Tibial nerve (tissue), 4 donors: ENCODE data around the gene SYNPO2. TPM values are rescaled to one million over a fixed set of nuclear protein-coding genes. Genes with fewer than 3 reads are reported as not detected.

ENCODE experiments used
- DNase-seq, 2 donors: peaks; one replicate each; pipeline ENCODE4 v3.0.0-alpha.2; 2019; ENCODE audit warnings: low spot score in 2 of 2
- H3K27ac ChIP-seq, 4 donors: fragments of 200-600 bp; sonication (generic) in 3 of 4; one replicate each; pipeline ENCODE4 v1.5.1; 2017 to 2019; ENCODE audit warnings: mild to moderate bottlenecking in 1 of 4
- H3K27me3 ChIP-seq, 2 donors: fragments of 200-600 bp; sonication (generic) in 1 of 2; one replicate each; pipeline versions ENCODE4 v1.5.1 to v1.6.0; 2017 to 2019
- H3K36me3 ChIP-seq, 3 donors: fragments of 200-600 bp; sonication (generic); one replicate each; pipeline ENCODE4 v1.5.1; 2018 to 2019
- H3K4me1 ChIP-seq, 4 donors: fragments of 200-600 bp; sonication (generic) in 3 of 4; one replicate each; pipeline ENCODE4 v1.5.1; 2017 to 2019
- H3K4me3 ChIP-seq, 4 donors: fragments of 200-600 bp; sonication (generic) in 3 of 4; one replicate each; pipeline ENCODE4 v1.5.1; 2017 to 2019; ENCODE audit warnings: mild to moderate bottlenecking in 1 of 4, moderate library complexity in 1 of 4
- H3K9me3 ChIP-seq, 4 donors: fragments of 200-600 bp; sonication (generic) in 3 of 4; one replicate each; pipeline ENCODE4 v1.5.1; 2017 to 2019
- CTCF ChIP-seq, 5 experiments: fragments of 200-600 bp in 3 of 5; fragments of 450-650 bp in 2 of 5; sonication (generic) in 3 of 5; IDR thresholded peaks; one replicate each; pipeline ENCODE4 v1.5.1; 2016 to 2019; ENCODE audit warnings: antibody characterized with exemption in 5 of 5, mild to moderate bottlenecking in 3 of 5, moderate library complexity in 2 of 5
- EP300 ChIP-seq, 2 donors: sonication (generic); formaldehyde crosslinking; IDR thresholded peaks; one replicate each; pipeline ENCODE4 v1.6.1; 2017; ENCODE audit warnings: antibody characterized with exemption in 2 of 2, mild to moderate bottlenecking in 1 of 2
- POLR2A ChIP-seq, 2 donors: fragments of 450-650 bp; IDR thresholded peaks; one replicate each; pipeline ENCODE4 v1.6.1; 2017; ENCODE audit warnings: antibody characterized with exemption in 2 of 2, mild to moderate bottlenecking in 2 of 2, moderate library complexity in 2 of 2
- WGBS, 2 donors: methylation state at CpG; one replicate each; pipeline ENCODE4 v1.1.5; 2018; 5-methylcytosine and 5-hydroxymethylcytosine counted together
- total RNA-seq, 4 donors: library from RNA; depleted of rRNA; stranded (reverse); fragments of >200 nt; gene quantifications; one replicate each; pipeline ENCODE4 v1.1.0, GENCODE V29; 2016

Gene SYNPO2
- total RNA-seq, 4 donors from 2014 or later, result 118 to 177 (median 138) TPM

GRCh38 chr4:119029847-119030535, 141.3 kb downstream of the SYNPO2 start:
- H3K36me3 ChIP-seq, result peaks cover 0 to 27% (median 0%) of the 10 kb centered on the region in 3 donors
- peaks cover 0 to 44% (median 6%) of the 10 kb centered on the region in 4 donors for H3K4me1 ChIP-seq
- no peaks in the 10 kb centered on the region for H3K9me3 ChIP-seq
- H3K27me3 ChIP-seq, result no peaks in the 10 kb centered on the region
- TF ChIP-seq EP300 (IDR thresholded peaks at IDR 0.05) (no peak), CTCF (IDR thresholded peaks at IDR 0.05) (no peak), POLR2A (IDR thresholded peaks at IDR 0.05) (no peak)
- peak overlapping the region in 1 of 4 donors; percentile 50 for H3K4me3 ChIP-seq
- H3K27ac ChIP-seq, result peak overlapping the region in 2 of 4 donors; percentile 71 to 88
- DNase-seq, result no peak
- 89 to 91% methylated on average over 18 of the region's 18 CpGs for WGBS, 2 donors

GRCh38 chr4:119030536-119030890, 141.9 kb downstream of the SYNPO2 start:
- no peak for DNase-seq
- Histone ChIP-seq H3K27ac (peak overlapping the region in 3 of 4 donors; percentile 12 to 53 (median 28)), H3K4me1 (peaks cover 0 to 39% (median 6%) of the 10 kb centered on the region in 4 donors), H3K36me3 (peaks cover 0 to 27% (median 0%) of the 10 kb centered on the region in 3 donors), H3K4me3 (peak overlapping the region in 1 of 4 donors; percentile 50), H3K9me3 (no peaks in the 10 kb centered on the region), H3K27me3 (no peaks in the 10 kb centered on the region)
- TF ChIP-seq POLR2A (IDR thresholded peaks at IDR 0.05) (no peak), EP300 (IDR thresholded peaks at IDR 0.05) (no peak), CTCF (IDR thresholded peaks at IDR 0.05) (no peak)
- 86% methylated on average over 12 of the region's 12 CpGs for WGBS, 2 donors

GRCh38 chr4:119031218-119031617, 142.6 kb downstream of the SYNPO2 start:
- 91 to 92% methylated on average over 11 of the region's 11 CpGs for WGBS, 2 donors
- no peak for DNase-seq
- Histone ChIP-seq H3K4me3 (peak overlapping the region in 2 of 4 donors; percentile 4 to 50), H3K9me3 (no peaks in the 10 kb centered on the region), H3K36me3 (peaks cover 0 to 27% (median 0%) of the 10 kb centered on the region in 3 donors), H3K27ac (peak overlapping the region in 2 of 4 donors; percentile 12 to 53), H3K4me1 (peaks cover 0 to 40% (median 6%) of the 10 kb centered on the region in 4 donors), H3K27me3 (no peaks in the 10 kb centered on the region)
- no peak for TF ChIP-seq CTCF (IDR thresholded peaks at IDR 0.05)
- TF ChIP-seq EP300 (IDR thresholded peaks at IDR 0.05), result no peak

GRCh38 chr4:119032921-119033685, 144.4 kb downstream of the SYNPO2 start:
- peak overlapping the region in 2 of 4 donors; percentile 80 to 89 for H3K27ac ChIP-seq
- DNase-seq, result no peak
- WGBS, 2 donors, result 62 to 68% methylated on average over 6 of the region's 6 CpGs
- H3K4me1 ChIP-seq, result peaks cover 0 to 44% (median 13%) of the 10 kb centered on the region in 4 donors
- no peaks in the 10 kb centered on the region for H3K9me3 ChIP-seq
- peaks cover 0 to 27% (median 0%) of the 10 kb centered on the region in 3 donors for H3K36me3 ChIP-seq
- no peak overlapping the region for H3K4me3 ChIP-seq
- no peak for TF ChIP-seq POLR2A (IDR thresholded peaks at IDR 0.05)
- TF ChIP-seq CTCF (IDR thresholded peaks at IDR 0.05), result no peak
- TF ChIP-seq EP300 (IDR thresholded peaks at IDR 0.05), result no peak
- H3K27me3 ChIP-seq, result no peaks in the 10 kb centered on the region
